Measurements from ENCODE around the gene FGF18. TPM values are rescaled to one million over a fixed set of nuclear protein-coding genes. Genes with fewer than 3 reads are reported as not detected.

FGF18 gene
- total RNA-seq, 1 donor from 2014 or later, result 1.2 TPM

- no peaks in the 10 kb centered on the region for H3K36me3 ChIP-seq (ENCODE audit: insufficient read depth, low read length)
- Mint-ChIP-seq H3K27ac (ENCODE audit: unreplicated experiment) (no peak overlapping the region), H3K36me3 (ENCODE audit: low read depth, unreplicated experiment) (peaks cover 2% of the 10 kb centered on the region), H3K27me3 (ENCODE audit: low read depth, unreplicated experiment) (peaks cover 50% of the 10 kb centered on the region), H3K4me3 (ENCODE audit: unreplicated experiment) (no peak overlapping the region), H3K4me1 (ENCODE audit: low read depth, unreplicated experiment) (no peaks in the 10 kb centered on the region), H3K9me3 (ENCODE audit: unreplicated experiment) (no peaks in the 10 kb centered on the region)
- DNase-seq (ENCODE audit: low read depth) (peak; percentile 80), FAIRE-seq (no peak)
- TF ChIP-seq EZH2 (IDR thresholded peaks at IDR 0.05; ENCODE audit: insufficient read depth, low read length), result no peak
- no peak for TF ChIP-seq CTCF (IDR thresholded peaks at IDR 0.05; ENCODE audit: insufficient read depth, low read depth, low read length)
- no peaks in the 10 kb centered on the region for H3K79me2 ChIP-seq (ENCODE audit: insufficient read depth, low read length)
- H3K9me3 ChIP-seq (ENCODE audit: insufficient read depth, low read depth, low read length), result no peaks in the 10 kb centered on the region
- no peaks in the 10 kb centered on the region for H3K4me1 ChIP-seq (ENCODE audit: insufficient read depth, low read length)
- H3K27ac ChIP-seq (ENCODE audit: low read depth, low read length), result no peak overlapping the region
- peaks cover 8% of the 10 kb centered on the region for H3K27me3 ChIP-seq (ENCODE audit: insufficient read depth, low read length)
- peak overlapping the region; percentile 56 for H2AFZ ChIP-seq (ENCODE audit: low read depth, low read length)
- H3K4me2 ChIP-seq (ENCODE audit: low read length), result peak overlapping the region; percentile 19
- H3K4me3 ChIP-seq (ENCODE audit: insufficient read depth, low read depth, low read length), result no peak overlapping the region
- H3K9ac ChIP-seq (ENCODE audit: low read length), result no peak overlapping the region
- H4K20me1 ChIP-seq (ENCODE audit: insufficient read depth, low read length), result no peaks in the 10 kb centered on the region
These were observed 64.2 kb downstream of the FGF18 start for GRCh38 chr5:171483551-171484135.

- H3K4me1 Mint-ChIP-seq (ENCODE audit: low read depth, unreplicated experiment), result no peaks in the 10 kb centered on the region
- Histone ChIP-seq H4K20me1 (ENCODE audit: insufficient read depth, low read length) (no peaks in the 10 kb centered on the region), H3K9ac (ENCODE audit: low read length) (no peak overlapping the region), H3K79me2 (ENCODE audit: insufficient read depth, low read length) (no peaks in the 10 kb centered on the region), H3K4me3 (ENCODE audit: insufficient read depth, low read depth, low read length) (no peak overlapping the region), H3K27ac (ENCODE audit: low read depth, low read length) (no peak overlapping the region), H3K4me1 (ENCODE audit: insufficient read depth, low read length) (no peaks in the 10 kb centered on the region), H3K9me3 (ENCODE audit: insufficient read depth, low read depth, low read length) (no peaks in the 10 kb centered on the region), H3K36me3 (ENCODE audit: insufficient read depth, low read length) (no peaks in the 10 kb centered on the region), H3K27me3 (ENCODE audit: insufficient read depth, low read length) (peaks cover 13% of the 10 kb centered on the region), H3K4me2 (ENCODE audit: low read length) (no peak overlapping the region), H2AFZ (ENCODE audit: low read depth, low read length) (no peak overlapping the region)
- H3K36me3 Mint-ChIP-seq (ENCODE audit: low read depth, unreplicated experiment), result peaks cover 2% of the 10 kb centered on the region
- TF ChIP-seq CTCF (IDR thresholded peaks at IDR 0.05; ENCODE audit: insufficient read depth, low read depth, low read length), result peak; percentile 48
- no peak for TF ChIP-seq EZH2 (IDR thresholded peaks at IDR 0.05; ENCODE audit: insufficient read depth, low read length)
- peaks cover 4% of the 10 kb centered on the region for H3K9me3 Mint-ChIP-seq (ENCODE audit: unreplicated experiment)
- no peak overlapping the region for H3K4me3 Mint-ChIP-seq (ENCODE audit: unreplicated experiment)
- no peak overlapping the region for H3K27ac Mint-ChIP-seq (ENCODE audit: unreplicated experiment)
- DNase-seq (ENCODE audit: low read depth), result no peak
- H3K27me3 Mint-ChIP-seq (ENCODE audit: low read depth, unreplicated experiment), result peaks cover 54% of the 10 kb centered on the region
- no peak for FAIRE-seq
These were observed 65.0 kb downstream of the FGF18 start for GRCh38 chr5:171484460-171484899.

- Histone ChIP-seq H3K9me3 (ENCODE audit: insufficient read depth, low read depth, low read length) (no peaks in the 10 kb centered on the region), H2AFZ (ENCODE audit: low read depth, low read length) (no peak overlapping the region), H3K4me1 (ENCODE audit: insufficient read depth, low read length) (no peaks in the 10 kb centered on the region), H3K79me2 (ENCODE audit: insufficient read depth, low read length) (no peaks in the 10 kb centered on the region), H3K36me3 (ENCODE audit: insufficient read depth, low read length) (no peaks in the 10 kb centered on the region), H3K4me3 (ENCODE audit: insufficient read depth, low read depth, low read length) (no peak overlapping the region), H3K9ac (ENCODE audit: low read length) (no peak overlapping the region), H3K4me2 (ENCODE audit: low read length) (no peak overlapping the region), H4K20me1 (ENCODE audit: insufficient read depth, low read length) (no peaks in the 10 kb centered on the region), H3K27ac (ENCODE audit: low read depth, low read length) (no peak overlapping the region), H3K27me3 (ENCODE audit: insufficient read depth, low read length) (peaks cover 13% of the 10 kb centered on the region)
- Mint-ChIP-seq H3K36me3 (ENCODE audit: low read depth, unreplicated experiment) (peaks cover 2% of the 10 kb centered on the region), H3K4me3 (ENCODE audit: unreplicated experiment) (no peak overlapping the region), H3K4me1 (ENCODE audit: low read depth, unreplicated experiment) (no peaks in the 10 kb centered on the region), H3K9me3 (ENCODE audit: unreplicated experiment) (peaks cover 5% of the 10 kb centered on the region), H3K27ac (ENCODE audit: unreplicated experiment) (no peak overlapping the region), H3K27me3 (ENCODE audit: low read depth, unreplicated experiment) (peaks cover 54% of the 10 kb centered on the region)
- no peak for TF ChIP-seq EZH2 (IDR thresholded peaks at IDR 0.05; ENCODE audit: insufficient read depth, low read length)
- TF ChIP-seq CTCF (IDR thresholded peaks at IDR 0.05; ENCODE audit: insufficient read depth, low read depth, low read length), result no peak
- DNase-seq (ENCODE audit: low read depth) (no peak), FAIRE-seq (no peak)
These were observed 66.2 kb downstream of the FGF18 start for GRCh38 chr5:171485668-171486067.
